ENCODE measurements around the gene TMOD1. TPM values are rescaled to one million over a fixed set of nuclear protein-coding genes. Genes with fewer than 3 reads are reported as not detected.
A peak's percentile ranks its signal among the peaks of the same experiment; 100 is the strongest.

Gene TMOD1
- total RNA-seq, 4 donors from 2014 or later = 5.9 to 93.7 (median 22.2) TPM

DNA sequence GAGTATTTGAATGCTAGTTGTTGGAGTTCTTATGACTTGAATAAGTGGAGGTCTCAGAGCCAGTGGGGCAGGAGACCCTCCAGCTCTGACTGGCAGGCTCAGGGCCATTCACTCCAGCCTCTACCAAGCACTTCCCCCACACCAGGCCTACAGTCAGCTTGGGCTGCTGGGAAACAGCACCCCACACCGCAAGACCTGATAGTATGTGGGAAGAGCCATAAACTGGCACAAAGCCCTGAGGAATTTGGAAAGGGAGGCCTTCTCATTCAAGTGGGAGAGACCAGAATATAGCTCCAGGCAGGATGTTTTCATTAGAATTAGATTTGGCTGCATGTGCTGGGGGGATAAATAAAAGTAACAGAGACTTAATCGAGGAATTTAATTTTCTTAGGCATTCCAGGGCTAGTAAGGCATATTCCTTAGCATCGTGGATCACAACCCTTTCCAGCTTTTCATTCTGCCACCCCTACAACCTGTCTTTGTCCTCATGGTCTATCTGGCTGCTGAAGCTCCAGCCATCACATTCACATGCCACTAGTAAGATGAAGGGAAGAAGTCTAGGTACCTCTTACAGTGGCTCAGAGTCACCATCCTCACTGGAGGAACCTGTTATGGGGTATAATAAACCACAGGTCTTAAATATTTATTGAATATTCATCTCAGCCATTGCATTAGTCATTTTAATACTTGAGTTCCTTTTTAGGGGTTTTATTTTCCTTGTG, 47.5 kb downstream of the TMOD1 start:
- H3K36me3 ChIP-seq = no peaks in the 10 kb centered on the region
- no peak for TF ChIP-seq CTCF (IDR thresholded peaks at IDR 0.05)
- no peak for TF ChIP-seq POLR2A (IDR thresholded peaks at IDR 0.05)
- H3K4me1 ChIP-seq = no peaks in the 10 kb centered on the region
- intact Hi-C loops (cut with DNase I; ENCODE audit: low total_unique reads) = no loop called here
- H3K4me3 ChIP-seq = no peak overlapping the region
- H3K27ac ChIP-seq = peak overlapping the region; percentile 37 to 44
- no peaks in the 10 kb centered on the region for H3K27me3 ChIP-seq
- peak in 1 of 2 donors; percentile 21 for DNase-seq
- no peaks in the 10 kb centered on the region for H3K9me3 ChIP-seq

DNA sequence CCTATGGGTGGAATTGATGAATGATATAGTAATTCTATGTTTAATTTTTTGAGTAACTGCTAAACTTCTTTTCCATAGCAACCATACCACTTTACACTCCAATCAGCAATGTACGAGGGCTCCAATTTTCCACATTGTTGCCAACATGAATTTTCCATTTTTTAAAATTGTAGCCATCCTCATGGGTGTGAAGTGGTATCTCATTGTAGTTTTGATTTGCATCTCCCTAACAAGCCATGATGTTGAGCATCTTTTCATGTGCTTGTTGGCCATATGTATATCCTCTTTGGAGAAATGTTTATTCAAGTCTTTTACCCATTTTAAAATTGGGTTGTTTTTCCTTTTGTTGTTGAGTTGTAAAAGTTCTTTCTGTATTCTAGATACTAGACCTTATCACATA, 48.9 kb downstream of the TMOD1 start:
- no peak for DNase-seq
- Histone ChIP-seq H3K9me3 (no peaks in the 10 kb centered on the region), H3K4me3 (no peak overlapping the region), H3K27ac (no peak overlapping the region), H3K27me3 (no peaks in the 10 kb centered on the region), H3K4me1 (no peaks in the 10 kb centered on the region), H3K36me3 (no peaks in the 10 kb centered on the region)
- intact Hi-C loops (cut with DNase I; ENCODE audit: low total_unique reads) = no loop called here
- no peak for TF ChIP-seq POLR2A (IDR thresholded peaks at IDR 0.05)
- no peak for TF ChIP-seq CTCF (IDR thresholded peaks at IDR 0.05)

DNA sequence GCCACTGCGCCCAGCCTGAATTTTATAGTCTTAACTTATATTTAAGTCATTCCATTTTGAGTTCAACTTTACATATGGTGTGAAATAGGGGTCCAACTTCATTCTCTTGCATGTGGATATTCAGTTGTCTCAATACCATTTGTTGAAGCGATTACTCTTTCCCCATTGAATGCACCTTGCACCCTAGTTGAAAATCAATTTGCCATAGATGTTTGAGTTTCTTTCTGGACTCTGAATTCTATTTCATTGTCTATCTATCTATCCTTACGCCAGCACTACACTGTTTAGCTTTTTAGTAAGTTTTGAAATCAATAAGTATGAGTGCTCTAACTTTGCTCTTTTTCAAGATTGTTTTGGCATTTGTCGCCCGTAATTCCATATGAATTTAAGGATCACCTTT, 49.8 kb downstream of the TMOD1 start:
- Histone ChIP-seq H3K27ac (no peak overlapping the region), H3K27me3 (no peaks in the 10 kb centered on the region), H3K9me3 (no peaks in the 10 kb centered on the region), H3K36me3 (no peaks in the 10 kb centered on the region), H3K4me1 (peaks cover 0 to under 1% of the 10 kb centered on the region in 2 donors), H3K4me3 (no peak overlapping the region)
- intact Hi-C loops (cut with DNase I; ENCODE audit: low total_unique reads) = no loop called here
- no peak for DNase-seq
- TF ChIP-seq CTCF (IDR thresholded peaks at IDR 0.05) = no peak
- TF ChIP-seq POLR2A (IDR thresholded peaks at IDR 0.05) = no peak

GRCh38 chr9:97553141-97553540, 51.7 kb downstream of the TMOD1 start:
- TF ChIP-seq CTCF (IDR thresholded peaks at IDR 0.05) = no peak
- no peak for TF ChIP-seq POLR2A (IDR thresholded peaks at IDR 0.05)
- intact Hi-C loops (cut with DNase I; ENCODE audit: low total_unique reads) = no loop called here
- H3K9me3 ChIP-seq = no peaks in the 10 kb centered on the region
- no peaks in the 10 kb centered on the region for H3K36me3 ChIP-seq
- DNase-seq = peak in 1 of 2 donors; percentile 13
- no peak overlapping the region for H3K4me3 ChIP-seq
- peak overlapping the region; percentile 93 to 98 for H3K27ac ChIP-seq
- H3K27me3 ChIP-seq = no peaks in the 10 kb centered on the region
- peaks cover 7 to 10% of the 10 kb centered on the region in 2 donors for H3K4me1 ChIP-seq

- H3K9me3 ChIP-seq = no peaks in the 10 kb centered on the region
- H3K27me3 ChIP-seq = no peaks in the 10 kb centered on the region
- peaks cover 7 to 16% of the 10 kb centered on the region in 2 donors for H3K4me1 ChIP-seq
- no peaks in the 10 kb centered on the region for H3K36me3 ChIP-seq
- no peak overlapping the region for H3K4me3 ChIP-seq
- TF ChIP-seq CTCF (IDR thresholded peaks at IDR 0.05) = no peak
- TF ChIP-seq POLR2A (IDR thresholded peaks at IDR 0.05) = no peak
- DNase-seq = peak in 1 of 2 donors; percentile 14
- peak overlapping the region; percentile 93 to 98 for H3K27ac ChIP-seq
- intact Hi-C loops (cut with DNase I; ENCODE audit: low total_unique reads) = no loop called here
Measured at GRCh38 chr9:97553841-97554240, 52.4 kb downstream of the TMOD1 start.

Measured in uterus (tissue), 4 donors.